OCI-LY1 (cell line): ENCODE measurements around the gene PPP2CA.
"Not testable (repeated sequence)": the region's sequence is repeated elsewhere in the genome, so short reads cannot be mapped to it uniquely, and the experiment has no call there.

ENCODE experiments used
- H2AFZ ChIP-seq: fragments of 200-600 bp; sonication (generic), shearing (Covaris generic); 2 replicates; pipeline ENCODE4 v1.6.0; 2014; ENCODE audit warnings: antibody characterized with exemption, mild to moderate bottlenecking, low read length
- H3F3A ChIP-seq: fragments of 200-600 bp; sonication (generic), shearing (Covaris generic); 2 replicates; pipeline ENCODE4 v1.6.0; 2014; ENCODE audit warnings: mild to moderate bottlenecking, antibody characterized with exemption, low read length, moderate library complexity; ENCODE audit not compliant: insufficient read depth
- H3K27ac ChIP-seq: fragments of 200-600 bp; sonication (generic); 2 replicates; pipeline ENCODE4 v1.5.1; 2014; ENCODE audit warnings: low read length, mixed run types, mild to moderate bottlenecking, low read depth; ENCODE audit not compliant: poor library complexity, severe bottlenecking
- H3K27me3 ChIP-seq: fragments of 200-600 bp; sonication (generic); 2 replicates; pipeline ENCODE4 v1.6.0; 2014; ENCODE audit warnings: antibody characterized with exemption, mild to moderate bottlenecking, low read length, moderate library complexity; ENCODE audit not compliant: insufficient read depth
- H3K36me3 ChIP-seq: fragments of 200-600 bp; sonication (generic); 2 replicates; pipeline ENCODE4 v1.6.1; 2014; ENCODE audit warnings: mild to moderate bottlenecking, antibody characterized with exemption, low read length, moderate library complexity, mixed read lengths; ENCODE audit not compliant: insufficient read depth
- H3K4me1 ChIP-seq: fragments of 200-600 bp; sonication (generic); 2 replicates; pipeline ENCODE4 v1.5.1; 2014; ENCODE audit warnings: mild to moderate bottlenecking, low read length, moderate library complexity; ENCODE audit not compliant: insufficient read depth, severe bottlenecking
- H3K4me2 ChIP-seq: fragments of 200-600 bp; sonication (generic), shearing (Covaris generic); 2 replicates; pipeline ENCODE4 v1.6.1; 2014; ENCODE audit warnings: low read length
- H3K4me3 ChIP-seq: fragments of 200-600 bp; sonication (generic); 2 replicates; pipeline ENCODE4 v1.5.1; 2014; ENCODE audit warnings: low read length, low read depth, mild to moderate bottlenecking, mixed read lengths; ENCODE audit not compliant: poor library complexity, severe bottlenecking
- H3K79me2 ChIP-seq: fragments of 200-600 bp; shearing (Covaris generic); 2 replicates; pipeline ENCODE4 v1.6.1; 2016; ENCODE audit warnings: mixed run types, low read length, mixed read lengths; ENCODE audit not compliant: insufficient read depth
- H3K9ac ChIP-seq: fragments of 200-600 bp; sonication (generic), shearing (Covaris generic); 2 replicates; pipeline ENCODE4 v1.6.1; 2014; ENCODE audit warnings: mild to moderate bottlenecking, low read length, mixed read lengths
- H3K9me2 ChIP-seq: fragments of 200-600 bp; sonication (generic), shearing (Covaris generic); 2 replicates; pipeline ENCODE4 v1.6.1; 2014; ENCODE audit warnings: low read depth, mild to moderate bottlenecking, low read length, mixed read lengths
- H3K9me3 ChIP-seq: fragments of 200-600 bp; shearing (Covaris generic); 2 replicates; pipeline ENCODE4 v1.6.1; 2014; ENCODE audit warnings: low read length, mixed read lengths
- H4K20me1 ChIP-seq: fragments of 200-600 bp; sonication (generic), shearing (Covaris generic); 2 replicates; pipeline ENCODE4 v1.6.0; 2016; ENCODE audit warnings: mild to moderate bottlenecking, low read length; ENCODE audit not compliant: insufficient read depth
- CTCF ChIP-seq: fragments of 200-600 bp; sonication (generic), shearing (Covaris generic); IDR thresholded peaks from 2 replicates; pipeline ENCODE4 v1.5.1; 2017; ENCODE audit warnings: mild to moderate bottlenecking, antibody characterized with exemption, low read length, moderate library complexity, mixed read lengths
- EZH2 ChIP-seq: fragments of 200-600 bp; sonication (generic), shearing (Covaris generic); IDR thresholded peaks from 2 replicates; pipeline ENCODE4 v1.8.0; 2017; ENCODE audit warnings: borderline replicate concordance, mixed run types, mild to moderate bottlenecking, antibody characterized with exemption, low read length, moderate library complexity, mixed read lengths

The PPP2CA gene

DNA sequence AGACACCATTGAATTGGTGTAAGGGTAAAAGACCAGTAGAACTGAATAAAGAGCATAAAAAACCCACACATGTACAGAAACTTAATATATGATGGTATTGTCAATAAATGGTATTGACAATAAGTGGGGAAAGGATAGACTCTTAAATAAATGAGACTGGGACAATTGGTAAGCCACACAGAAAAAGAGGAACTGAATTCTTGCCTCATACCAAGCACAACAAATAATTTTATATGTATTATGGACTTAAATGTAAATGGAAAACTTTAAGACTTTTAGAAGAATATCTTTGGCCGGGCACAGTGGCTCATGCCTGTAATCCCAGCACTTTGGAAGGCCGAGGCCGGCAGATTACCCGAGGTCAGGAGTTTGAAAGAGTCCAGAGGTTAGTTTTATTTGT, 37.9 kb upstream of the PPP2CA start:
- H3K79me2 ChIP-seq = no peaks in the 10 kb centered on the region
- H3F3A ChIP-seq = no peaks in the 10 kb centered on the region
- no peak overlapping the region for H3K4me2 ChIP-seq
- H3K36me3 ChIP-seq = no peaks in the 10 kb centered on the region
- H2AFZ ChIP-seq = no peak overlapping the region
- TF ChIP-seq CTCF = no peak
- no peak for TF ChIP-seq EZH2
- no peak overlapping the region for H3K9ac ChIP-seq
- H3K27me3 ChIP-seq = no peaks in the 10 kb centered on the region
- H3K4me3 ChIP-seq = no peak overlapping the region
- H4K20me1 ChIP-seq = no peaks in the 10 kb centered on the region
- H3K9me2 ChIP-seq = no peaks in the 10 kb centered on the region
- no peaks in the 10 kb centered on the region for H3K4me1 ChIP-seq
- H3K27ac ChIP-seq = no peak overlapping the region
- H3K9me3 ChIP-seq = peaks cover 9% of the 10 kb centered on the region

GRCh38 chr5:134262629-134263028, 36.8 kb upstream of the PPP2CA start:
- H3K27me3 ChIP-seq, H3K4me2 ChIP-seq, H3K9ac ChIP-seq, H3K79me2 ChIP-seq, H3K36me3 ChIP-seq, H2AFZ ChIP-seq, H3K9me3 ChIP-seq, H4K20me1 ChIP-seq, H3K27ac ChIP-seq, H3K4me3 ChIP-seq, H3K9me2 ChIP-seq, H3F3A ChIP-seq, H3K4me1 ChIP-seq: not testable (repeated sequence)

- Histone ChIP-seq H3F3A (no peaks in the 10 kb centered on the region), H3K79me2 (no peaks in the 10 kb centered on the region), H3K9me3 (no peaks in the 10 kb centered on the region), H2AFZ (no peak overlapping the region), H3K4me1 (no peaks in the 10 kb centered on the region), H3K27me3 (no peaks in the 10 kb centered on the region), H3K4me3 (no peak overlapping the region), H3K4me2 (no peak overlapping the region), H3K36me3 (no peaks in the 10 kb centered on the region), H3K9me2 (no peaks in the 10 kb centered on the region), H3K9ac (no peak overlapping the region), H4K20me1 (no peaks in the 10 kb centered on the region), H3K27ac (no peak overlapping the region)
- no peak for TF ChIP-seq EZH2
- TF ChIP-seq CTCF = no peak
Measured at GRCh38 chr5:134258896-134259295, 33.0 kb upstream of the PPP2CA start.

- Histone ChIP-seq H3K9me3 (no peaks in the 10 kb centered on the region), H3F3A (no peaks in the 10 kb centered on the region), H3K36me3 (no peaks in the 10 kb centered on the region), H4K20me1 (no peaks in the 10 kb centered on the region), H3K4me1 (no peaks in the 10 kb centered on the region), H3K4me3 (no peak overlapping the region), H2AFZ (no peak overlapping the region), H3K79me2 (no peaks in the 10 kb centered on the region), H3K9ac (no peak overlapping the region), H3K27ac (no peak overlapping the region), H3K27me3 (no peaks in the 10 kb centered on the region), H3K4me2 (no peak overlapping the region), H3K9me2 (no peaks in the 10 kb centered on the region)
- TF ChIP-seq EZH2 (no peak), CTCF (no peak)
Measured at GRCh38 chr5:134257176-134257575, 31.3 kb upstream of the PPP2CA start.
